Upper lobe of left lung (tissue), 4 donors: Measurements from ENCODE around the gene MSS51.

Source experiments
- POLR2AphosphoS5 ChIP-seq, 2 donors: sonication (generic); formaldehyde crosslinking; IDR thresholded peaks; one replicate each; pipeline ENCODE4 v1.5.1; 2017; ENCODE audit warnings: antibody characterized with exemption in 2 of 2
- TF ChIP-seq, protein P1 (sequence below), 6 experiments: fragments of 450-650 bp in 4 of 6; fragments of 200-600 bp in 2 of 6; sonication (generic) in 2 of 6; IDR thresholded peaks; one replicate each; pipeline ENCODE4 v1.5.1; 2016 to 2019; ENCODE audit warnings: antibody characterized with exemption in 6 of 6

GRCh38 chr10:73407495-73407894 is 25.9 kb downstream of the MSS51 start:
- TF ChIP-seq POLR2AphosphoS5 (IDR thresholded peaks at IDR 0.05) = no peak
- TF ChIP-seq, protein P1, sequence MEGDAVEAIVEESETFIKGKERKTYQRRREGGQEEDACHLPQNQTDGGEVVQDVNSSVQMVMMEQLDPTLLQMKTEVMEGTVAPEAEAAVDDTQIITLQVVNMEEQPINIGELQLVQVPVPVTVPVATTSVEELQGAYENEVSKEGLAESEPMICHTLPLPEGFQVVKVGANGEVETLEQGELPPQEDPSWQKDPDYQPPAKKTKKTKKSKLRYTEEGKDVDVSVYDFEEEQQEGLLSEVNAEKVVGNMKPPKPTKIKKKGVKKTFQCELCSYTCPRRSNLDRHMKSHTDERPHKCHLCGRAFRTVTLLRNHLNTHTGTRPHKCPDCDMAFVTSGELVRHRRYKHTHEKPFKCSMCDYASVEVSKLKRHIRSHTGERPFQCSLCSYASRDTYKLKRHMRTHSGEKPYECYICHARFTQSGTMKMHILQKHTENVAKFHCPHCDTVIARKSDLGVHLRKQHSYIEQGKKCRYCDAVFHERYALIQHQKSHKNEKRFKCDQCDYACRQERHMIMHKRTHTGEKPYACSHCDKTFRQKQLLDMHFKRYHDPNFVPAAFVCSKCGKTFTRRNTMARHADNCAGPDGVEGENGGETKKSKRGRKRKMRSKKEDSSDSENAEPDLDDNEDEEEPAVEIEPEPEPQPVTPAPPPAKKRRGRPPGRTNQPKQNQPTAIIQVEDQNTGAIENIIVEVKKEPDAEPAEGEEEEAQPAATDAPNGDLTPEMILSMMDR (IDR thresholded peaks at IDR 0.05) = no peak
